Measurements from ENCODE around the gene CLSTN1. TPM values are rescaled to one million over a fixed set of nuclear protein-coding genes. Genes with fewer than 3 reads are reported as not detected.

CLSTN1 gene
- total and polyA plus RNA-seq, 2 of the 8 experiments (the other 6 are each of a cell fraction or from before 2014, with no cell fraction given): 34.2 to 97.4 TPM

GRCh38 chr1:9848022-9848421 lies 24.3 kb upstream of the CLSTN1 start:
- H4K5ac ChIP-seq (ENCODE audit: insufficient read length, low read depth, low read length): no peak overlapping the region
- no peak for DNase-seq (ENCODE audit: low read depth in 1 of 2, low spot score in 2 of 2)
- H3K79me1 ChIP-seq (ENCODE audit: low read depth, low read length): no peaks in the 10 kb centered on the region
- no peak overlapping the region for H2BK12ac ChIP-seq (ENCODE audit: low read depth, low read length)
- H3K4ac ChIP-seq (replicated peaks; ENCODE audit: insufficient read length, low read depth, low read length): no peak overlapping the region
- no peaks in the 10 kb centered on the region for H3K9me3 ChIP-seq (ENCODE audit: insufficient read depth in 2 of 2, low read depth in 1 of 2, low read length in 1 of 2)
- no peak overlapping the region for H3K14ac ChIP-seq (ENCODE audit: insufficient read length)
- H2BK120ac ChIP-seq (replicated peaks; ENCODE audit: low read depth, low read length): no peak overlapping the region
- no peak overlapping the region for H3K4me2 ChIP-seq (ENCODE audit: insufficient read depth in 1 of 2, low read depth in 2 of 2, low read length in 2 of 2)
- ChIA-PET CTCF (ENCODE audit: partially characterized antibody) (interaction anchor here (1.3 to 8.0 kb wide), 8 partner anchors 14 to 127 kb away, joined by 4 to 63 read pairs (median 8); no protein-coding TSS in a partner anchor), POLR2A (ENCODE audit: partially characterized antibody) (interaction anchor here (1.0 to 1.6 kb wide), 4 partner anchors 13 to 64 kb away, joined by 3 read pairs; no protein-coding TSS in a partner anchor)
- H2BK5ac ChIP-seq (ENCODE audit: low read depth, low read length): no peak overlapping the region
- no peak for TF ChIP-seq PHF8 (conservative IDR thresholded peaks at IDR 0.05; ENCODE audit: low read depth, low read length)
- no peak for TF ChIP-seq HDAC2 (IDR thresholded peaks at IDR 0.05; ENCODE audit: borderline replicate concordance in 1 of 2, low read depth in 2 of 2, low read length in 2 of 2)
- TF ChIP-seq GABPA (IDR thresholded peaks at IDR 0.05; ENCODE audit: borderline replicate concordance, insufficient read depth, low read length): no peak
- TF ChIP-seq HDAC6 (IDR thresholded peaks at IDR 0.05; ENCODE audit: low read depth, low read length): no peak
- no peak for TF ChIP-seq RBBP5 (IDR thresholded peaks at IDR 0.05; ENCODE audit: borderline replicate concordance, low read depth, low read length)
- no peak for TF ChIP-seq NANOG (IDR thresholded peaks at IDR 0.05; ENCODE audit: insufficient read depth, low read depth, low read length, poor library complexity, severe bottlenecking)
- TF ChIP-seq RFX5 (IDR thresholded peaks at IDR 0.05; ENCODE audit: borderline replicate concordance, low read depth, low read length): no peak
- no peak for TF ChIP-seq MAX (IDR thresholded peaks at IDR 0.05)
- no peak for TF ChIP-seq CTBP2 (IDR thresholded peaks at IDR 0.05; ENCODE audit: borderline replicate concordance, insufficient read depth, insufficient read length, low read length)
- no peak for TF ChIP-seq JUND (IDR thresholded peaks at IDR 0.05; ENCODE audit: low read length)
- TF ChIP-seq CREB1 (IDR thresholded peaks at IDR 0.05): no peak
- H3K4me1 ChIP-seq (replicated peaks in 1 of 4; ENCODE audit: control insufficient read depth in 3 of 4, insufficient read depth in 4 of 4, low read length in 3 of 4): peaks cover 3 to 30% (median 19%) of the 10 kb centered on the region in 4 experiments
- WGBS, 2 experiments (ENCODE audit: extremely low coverage in 1 of 2, insufficient coverage in 1 of 2, insufficient read length in 1 of 2, insufficient replicate concordance in 2 of 2, low coverage in 1 of 2, low lambda C conversion rate in 2 of 2, missing lambda C conversion rate in 1 of 2): 82% methylated on average over 8 of the region's 8 CpGs; no CpG with 5 or more reads in 1 of the 2 experiments
- no peaks in the 10 kb centered on the region for H3K27me3 ChIP-seq (replicated peaks in 1 of 4; ENCODE audit: control insufficient read depth in 3 of 4, extremely low read depth in 1 of 4, insufficient read depth in 3 of 4, low read length in 3 of 4)
- H3K23me2 ChIP-seq (ENCODE audit: low read depth, low read length): no peaks in the 10 kb centered on the region; the same call in 1 of the 2 replicates
- H3K9ac ChIP-seq (replicated peaks in 1 of 4; ENCODE audit: extremely low read depth in 1 of 4, low read depth in 3 of 4, low read length in 3 of 4): no peak overlapping the region
- H3K18ac ChIP-seq (ENCODE audit: extremely low read depth, low read length): no peak overlapping the region
- no peak overlapping the region for H3K23ac ChIP-seq (ENCODE audit: insufficient read length)
- H4K8ac ChIP-seq (ENCODE audit: extremely low read depth, insufficient read depth, low read length): no peak overlapping the region
- peaks cover 0 to 3% of the 10 kb centered on the region in 2 experiments for H4K20me1 ChIP-seq (replicated peaks in 1 of 2; ENCODE audit: control insufficient read depth in 1 of 2, insufficient read depth in 2 of 2, low read length in 2 of 2)
- H3K4me3 ChIP-seq (ENCODE audit: extremely low read depth in 1 of 4, insufficient read depth in 2 of 4, low read depth in 3 of 4, low read length in 4 of 4): no peak overlapping the region
- H3K56ac ChIP-seq (replicated peaks; ENCODE audit: insufficient read length, low read depth, low read length): no peak overlapping the region
- H2AFZ ChIP-seq (ENCODE audit: low read length): no peak overlapping the region
- H3K79me2 ChIP-seq (ENCODE audit: control insufficient read depth in 1 of 2, insufficient read depth in 2 of 2, low read length in 2 of 2): no peaks in the 10 kb centered on the region
- H2BK20ac ChIP-seq (ENCODE audit: low read length): no peak overlapping the region
- no peak overlapping the region for H2AK5ac ChIP-seq (ENCODE audit: low read depth, low read length)
- H2BK15ac ChIP-seq (ENCODE audit: low read length): no peak overlapping the region
- FAIRE-seq: no peak
- no peak overlapping the region for H4K91ac ChIP-seq (replicated peaks; ENCODE audit: insufficient read length, low read length)
- no peak overlapping the region for H3K27ac ChIP-seq (ENCODE audit: low read depth, low read length)
- no peaks in the 10 kb centered on the region for H3K36me3 ChIP-seq (ENCODE audit: control insufficient read depth in 2 of 4, insufficient read depth in 4 of 4, low read length in 3 of 4)

All from H1 (cell line).